ENCODE data around the gene FGFRL1.
"Not testable (repeated sequence)": the region's sequence is repeated elsewhere in the genome, so short reads cannot be mapped to it uniquely, and the experiment has no call there.

Gene FGFRL1

GRCh38 chr4:1036976-1037810 is 25.8 kb downstream of the FGFRL1 start:
- in situ Hi-C loops (cut with HindIII; ENCODE audit: low sequenced_read_pairs) = no loop called here

- in situ Hi-C loops (cut with HindIII; ENCODE audit: low sequenced_read_pairs) = no loop called here
Observed at GRCh38 chr4:1038948-1039492, 27.6 kb downstream of the FGFRL1 start.

- in situ Hi-C loops (cut with HindIII; ENCODE audit: low sequenced_read_pairs) = no loop called here
Observed at GRCh38 chr4:1039493-1040343, 28.3 kb downstream of the FGFRL1 start.

- in situ Hi-C loops (cut with HindIII; ENCODE audit: low sequenced_read_pairs) = no loop called here
Observed at GRCh38 chr4:1040344-1041146, 29.1 kb downstream of the FGFRL1 start.

- in situ Hi-C loops (cut with HindIII; ENCODE audit: low sequenced_read_pairs) = no loop called here
Observed at GRCh38 chr4:1041147-1041935, 29.9 kb downstream of the FGFRL1 start.

GRCh38 chr4:1041936-1042330 is 30.5 kb downstream of the FGFRL1 start:
- in situ Hi-C loops (cut with HindIII; ENCODE audit: low sequenced_read_pairs) = no loop called here

- in situ Hi-C loops (cut with HindIII; ENCODE audit: low sequenced_read_pairs) = no loop called here
Observed at GRCh38 chr4:1042352-1043055, 31.1 kb downstream of the FGFRL1 start.

GRCh38 chr4:1043162-1043561 is 31.7 kb downstream of the FGFRL1 start:
- in situ Hi-C loops (cut with HindIII; ENCODE audit: low sequenced_read_pairs) = no loop called here

GRCh38 chr4:1043651-1044468 is 32.4 kb downstream of the FGFRL1 start:
- in situ Hi-C loops (cut with HindIII; ENCODE audit: low sequenced_read_pairs) = no loop called here

GRCh38 chr4:1044469-1045192 is 33.2 kb downstream of the FGFRL1 start:
- in situ Hi-C loops (cut with HindIII; ENCODE audit: low sequenced_read_pairs) = no loop called here

GRCh38 chr4:1045193-1045594 is 33.8 kb downstream of the FGFRL1 start:
- in situ Hi-C loops (cut with HindIII; ENCODE audit: low sequenced_read_pairs) = no loop called here

GRCh38 chr4:1045595-1046201 is 34.3 kb downstream of the FGFRL1 start:
- in situ Hi-C loops (cut with HindIII; ENCODE audit: low sequenced_read_pairs) = no loop called here

GRCh38 chr4:1046581-1047011 is 35.2 kb downstream of the FGFRL1 start:
- in situ Hi-C loops (cut with HindIII; ENCODE audit: low sequenced_read_pairs) = not testable (repeated sequence)

- in situ Hi-C loops (cut with HindIII; ENCODE audit: low sequenced_read_pairs) = no loop called here
Observed at GRCh38 chr4:1047106-1047975, 35.9 kb downstream of the FGFRL1 start.

GRCh38 chr4:1047976-1048772 is 36.7 kb downstream of the FGFRL1 start:
- in situ Hi-C loops (cut with HindIII; ENCODE audit: low sequenced_read_pairs) = no loop called here

All from DLD1 (cell line).